GM21528 (cell line): ENCODE data around the gene SYT13.
"Not testable (repeated sequence)": the region's sequence is repeated elsewhere in the genome, so short reads cannot be mapped to it uniquely, and the experiment has no call there.

Experiments used
- ATAC-seq: cut with Tn5 transposase; IDR thresholded peaks from one replicate; pipeline ENCODE4 v1.9.1; 2021; ENCODE audit warnings: mild to moderate bottlenecking, moderate library complexity; ENCODE audit not compliant: unreplicated experiment, low FRiP score

Gene SYT13

DNA sequence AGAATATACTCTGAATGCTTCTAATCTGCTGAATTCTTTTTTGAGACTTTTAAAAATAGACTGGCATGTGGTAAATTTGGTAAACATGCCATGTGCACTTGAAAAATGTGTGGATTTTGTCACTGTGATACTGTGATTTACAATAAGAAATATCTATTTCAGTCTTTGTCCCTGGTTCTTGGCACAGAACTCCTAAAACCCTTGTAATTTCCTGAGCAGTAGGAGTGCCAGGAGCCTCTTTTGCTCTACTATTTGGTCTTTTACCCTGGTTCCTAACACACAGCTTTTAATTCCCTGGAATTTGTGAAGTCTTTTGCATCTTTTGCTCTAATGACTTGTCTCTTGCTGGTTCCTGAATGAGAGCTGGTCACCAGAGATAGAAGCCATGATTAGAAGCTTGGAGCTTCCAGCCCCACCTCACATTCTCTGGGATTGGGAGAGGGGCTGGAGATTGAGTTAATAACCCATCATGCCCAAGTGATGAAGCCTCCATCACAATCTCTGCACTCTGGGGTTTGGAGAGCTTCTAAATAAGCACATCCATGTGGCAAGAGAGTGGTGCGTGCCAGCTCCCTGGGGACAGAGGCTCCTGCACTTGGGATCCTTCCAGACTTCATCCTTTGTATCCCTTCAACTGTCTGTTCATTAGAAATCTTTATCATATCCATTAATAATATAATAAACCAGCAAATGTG is 27.2 kb upstream of the SYT13 start:
- ATAC-seq, result no peak

DNA sequence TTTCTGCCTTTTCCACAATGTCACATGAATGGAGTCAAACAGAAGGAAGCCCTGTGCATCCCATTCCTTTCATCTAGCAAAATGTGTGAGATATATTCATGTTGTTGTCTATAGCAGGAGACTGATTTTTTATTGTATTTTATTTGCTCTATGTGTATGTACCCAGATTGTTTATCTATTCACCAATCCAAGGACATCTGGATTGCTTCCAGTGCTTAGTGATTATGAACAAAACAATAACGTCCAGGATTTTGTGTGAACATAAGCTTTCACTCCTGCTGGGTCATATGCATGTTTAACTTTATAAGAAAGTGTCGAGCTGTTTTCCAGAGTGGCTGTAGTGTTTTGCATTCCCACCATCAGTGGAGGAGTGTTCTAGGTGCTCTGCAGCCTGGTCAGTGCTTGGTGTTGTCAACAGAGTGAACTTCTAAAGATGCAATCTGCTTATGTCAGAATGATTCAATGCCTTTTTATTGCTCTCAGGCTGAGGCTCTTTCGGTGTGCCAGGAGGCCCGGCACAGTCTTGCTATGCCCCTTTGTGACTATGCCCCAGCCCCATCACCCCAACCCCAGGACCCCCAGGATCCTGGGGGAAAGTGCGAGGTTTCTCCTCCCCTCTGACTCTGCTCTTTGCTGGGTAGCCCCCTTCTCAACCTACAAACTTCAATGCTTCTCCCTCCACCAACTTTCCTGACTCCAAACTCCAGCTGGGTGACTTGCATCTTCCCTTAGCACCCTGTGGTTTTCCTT is 19.9 kb upstream of the SYT13 start:
- no peak for ATAC-seq

DNA sequence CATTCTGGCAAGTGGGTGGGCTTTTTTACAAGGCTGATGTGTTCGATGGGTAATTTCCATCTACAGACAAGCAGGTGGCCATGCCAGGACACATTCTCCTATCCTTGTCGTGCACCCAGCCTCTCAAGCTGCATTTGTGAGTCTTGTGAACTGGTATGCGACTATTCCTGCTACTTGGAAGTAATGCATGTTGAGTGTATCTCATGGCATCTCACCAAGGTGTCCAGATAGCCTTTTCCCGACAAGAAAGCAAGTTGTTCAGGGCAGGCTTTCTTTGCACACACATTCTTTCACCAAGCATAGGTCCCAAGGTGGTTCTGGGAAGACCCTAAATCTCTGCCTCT is 18.8 kb upstream of the SYT13 start:
- ATAC-seq, result no peak

DNA sequence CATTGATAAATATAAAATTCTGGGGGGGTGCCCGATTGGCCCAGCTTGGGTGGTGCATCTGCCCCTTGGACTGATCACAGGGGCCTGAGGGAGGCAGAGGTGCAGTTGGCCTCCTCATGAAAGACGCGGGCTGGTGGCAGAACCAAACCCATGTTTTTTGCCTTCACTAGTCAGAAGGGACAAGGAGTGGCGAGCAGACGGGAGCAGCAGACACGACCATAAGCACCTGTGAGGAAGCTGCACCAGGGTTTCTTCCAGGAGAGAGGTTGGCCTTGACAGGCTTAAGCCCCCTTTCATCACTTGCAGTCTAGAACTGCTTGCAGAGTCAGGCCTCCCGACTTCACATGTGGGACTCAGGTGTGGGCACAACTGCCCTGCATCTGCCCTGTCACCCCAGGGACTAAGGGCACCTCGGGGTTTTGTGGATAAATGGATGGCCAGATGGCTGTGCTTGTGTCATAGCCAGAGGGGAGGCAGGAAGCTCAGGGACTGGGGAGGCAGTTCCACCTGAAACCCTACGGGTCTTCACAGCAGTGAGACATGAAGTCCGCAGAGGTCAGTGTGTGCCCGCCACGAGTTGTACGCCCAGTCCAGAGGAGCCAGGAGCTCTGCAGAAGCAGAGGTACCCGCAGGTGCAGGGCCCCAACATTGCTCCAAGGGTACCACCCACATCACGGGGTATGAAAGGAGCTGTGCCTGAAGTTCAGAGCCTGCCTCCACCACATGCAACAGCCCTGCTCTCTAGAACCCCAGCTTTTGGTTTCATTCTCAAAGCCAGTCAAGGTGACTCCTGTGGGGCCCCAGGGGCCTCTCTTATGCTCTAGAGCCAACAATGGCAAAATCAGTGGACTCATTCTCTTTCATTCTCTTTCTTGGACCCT is 18.2 kb upstream of the SYT13 start:
- no peak for ATAC-seq

DNA sequence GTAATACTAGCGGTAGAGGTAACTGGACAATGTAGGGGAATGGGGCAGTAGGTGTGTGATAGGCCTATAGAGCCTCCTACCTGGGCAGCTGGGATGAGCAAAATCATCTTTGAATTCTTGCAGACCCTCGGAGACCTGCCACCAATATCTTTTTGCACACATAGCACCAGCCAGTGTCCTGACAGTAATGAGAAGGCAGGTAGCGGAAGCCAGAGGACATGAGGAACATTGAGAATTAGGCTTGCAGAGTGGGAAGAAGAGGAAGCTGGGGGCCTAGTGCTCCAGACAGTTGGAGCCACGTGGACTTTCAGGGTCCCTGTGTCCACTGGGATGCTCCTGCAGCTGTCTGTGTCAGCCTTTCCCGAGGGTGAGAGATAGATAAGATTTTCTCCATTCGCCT is 17.2 kb upstream of the SYT13 start:
- ATAC-seq, result no peak

DNA sequence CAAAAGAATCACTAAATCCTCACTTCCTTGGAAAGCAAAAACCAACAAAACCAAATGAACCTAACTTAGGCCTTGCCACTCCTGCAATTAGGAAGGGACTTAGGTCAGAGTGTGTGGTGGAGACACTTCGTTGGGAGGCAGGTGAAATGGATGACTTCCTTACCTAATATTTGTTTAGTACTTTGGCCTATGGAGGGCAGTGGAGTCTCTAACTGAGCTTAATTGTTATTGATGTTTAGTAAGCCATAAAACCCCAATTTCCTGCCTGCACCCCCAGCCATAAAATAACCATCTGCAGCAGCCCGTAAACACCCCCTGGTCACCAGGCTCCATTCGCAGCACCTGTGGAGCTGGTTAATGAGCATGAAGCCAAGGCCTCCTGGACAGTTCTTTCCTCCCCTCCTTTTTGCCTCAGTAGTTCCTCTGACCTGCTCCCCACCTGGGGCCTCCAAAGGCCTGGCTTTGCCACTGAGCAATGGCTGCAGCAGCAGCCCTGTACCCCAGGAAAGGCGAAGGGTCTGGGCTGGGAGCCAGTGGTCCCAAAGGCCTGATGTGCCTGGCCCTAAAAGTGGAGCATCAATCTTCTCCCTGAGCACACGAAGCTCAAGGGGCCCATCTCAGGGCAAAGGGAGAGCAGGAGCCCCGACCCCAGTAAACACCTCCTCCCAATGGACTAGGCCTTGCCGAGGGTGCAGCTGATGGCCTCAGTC is 15.6 kb upstream of the SYT13 start:
- no peak for ATAC-seq

DNA sequence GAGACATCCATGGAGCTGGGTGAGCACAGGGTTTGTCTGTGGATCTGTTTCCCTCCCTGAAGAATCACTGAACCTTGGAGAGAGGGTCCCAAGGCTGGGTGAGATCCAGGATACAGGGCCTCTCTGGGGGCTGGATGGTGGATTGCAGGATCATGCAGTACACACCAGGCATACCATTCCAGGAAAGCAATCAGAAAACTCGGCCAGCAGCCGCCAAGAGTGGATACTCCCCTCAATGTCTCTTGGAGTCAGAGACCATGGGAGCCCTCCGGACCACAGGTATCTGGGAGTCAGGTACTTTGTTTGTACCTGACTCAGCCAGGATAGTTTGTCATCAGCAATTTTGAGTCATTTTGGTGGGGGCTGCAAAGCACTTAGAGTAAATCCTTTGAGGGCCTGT is 14.6 kb upstream of the SYT13 start:
- no peak for ATAC-seq

DNA sequence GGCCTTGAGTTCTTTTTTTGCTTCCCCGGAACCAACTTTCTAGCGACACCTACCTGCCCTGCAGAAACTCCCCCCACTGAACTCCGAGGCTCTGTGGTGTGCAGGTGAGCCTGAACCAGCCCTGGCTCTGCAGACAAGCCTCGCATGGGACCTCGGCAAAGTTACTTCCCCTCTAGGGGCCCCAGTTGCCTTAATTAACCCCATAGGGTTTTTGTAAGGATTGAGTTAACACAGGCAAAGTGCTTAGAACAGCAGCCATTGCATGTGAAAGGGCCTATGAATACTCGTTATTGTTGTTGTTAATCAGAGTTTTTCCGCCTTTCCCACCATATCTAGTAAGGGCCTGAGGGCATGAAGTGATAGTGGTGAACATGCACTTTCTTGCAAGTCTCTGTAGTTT is 12.6 kb upstream of the SYT13 start:
- ATAC-seq, result no peak

DNA sequence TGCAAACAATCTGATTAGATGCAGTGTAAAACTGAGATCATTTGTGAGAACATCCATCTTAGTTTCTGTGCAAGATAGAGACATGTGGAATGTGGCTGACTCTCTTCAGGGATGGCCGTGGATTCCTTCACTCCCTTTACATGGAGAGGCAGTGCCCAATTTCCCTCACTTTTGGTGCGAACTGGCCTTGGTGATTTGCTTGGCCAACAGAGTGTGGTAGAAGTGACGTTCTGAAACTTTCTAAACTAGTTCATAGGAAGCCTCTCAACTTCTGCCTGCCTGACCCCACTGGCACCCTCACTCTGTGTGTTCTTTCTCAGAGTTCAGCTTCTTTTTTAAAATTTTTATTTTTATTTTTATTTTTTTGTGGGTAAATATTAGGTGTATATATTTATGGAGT is 9.9 kb upstream of the SYT13 start:
- no peak for ATAC-seq

DNA sequence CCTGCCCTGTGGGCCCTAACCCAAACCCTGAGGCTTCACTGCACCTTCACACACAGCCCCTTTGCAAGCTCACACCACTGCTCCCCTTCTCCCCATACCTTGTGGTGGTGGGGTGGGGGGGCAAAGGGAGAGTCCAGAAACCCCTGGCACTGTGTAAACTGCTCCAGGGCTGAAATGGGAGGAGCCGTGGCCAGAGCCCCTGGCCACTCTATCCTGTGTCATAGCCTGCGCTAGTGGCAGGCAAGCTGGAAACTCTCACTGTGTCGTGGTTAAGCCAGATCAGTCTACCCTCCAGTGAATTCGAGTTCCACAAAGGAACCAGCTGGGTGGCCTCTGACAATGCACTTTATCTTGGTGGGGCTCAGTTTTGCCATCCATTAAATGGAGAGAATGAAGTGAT is 8.4 kb upstream of the SYT13 start:
- no peak for ATAC-seq

DNA sequence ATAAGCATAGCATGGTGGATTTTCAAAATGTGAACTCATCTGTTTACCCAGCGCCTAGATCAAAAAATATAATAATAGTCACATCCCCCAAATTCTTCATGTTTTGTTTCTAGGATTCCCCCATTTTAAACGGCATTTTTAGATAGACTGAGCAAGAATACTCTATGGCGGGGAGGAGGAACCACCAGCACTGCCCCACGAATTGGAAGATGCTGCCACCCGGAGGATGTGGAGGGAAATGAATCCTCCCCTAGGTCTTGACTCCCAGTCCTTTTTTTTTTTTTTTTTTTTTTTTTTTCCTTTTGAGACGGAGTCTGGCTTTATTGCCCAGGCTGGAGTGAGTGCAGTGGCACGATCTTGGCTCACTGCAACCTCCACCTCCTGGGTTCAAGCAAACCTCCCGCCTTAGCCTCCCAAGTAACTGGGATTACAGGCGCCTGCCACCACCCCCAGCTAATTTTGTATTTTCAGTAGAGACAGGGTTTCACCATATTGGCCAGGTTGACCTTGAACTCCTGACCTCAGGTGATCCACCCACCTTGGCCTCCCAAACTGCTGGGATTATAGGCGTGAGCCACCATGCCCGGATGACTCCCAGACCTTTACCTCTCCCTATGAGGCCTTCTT is 7.5 kb upstream of the SYT13 start:
- not testable (repeated sequence) for ATAC-seq

DNA sequence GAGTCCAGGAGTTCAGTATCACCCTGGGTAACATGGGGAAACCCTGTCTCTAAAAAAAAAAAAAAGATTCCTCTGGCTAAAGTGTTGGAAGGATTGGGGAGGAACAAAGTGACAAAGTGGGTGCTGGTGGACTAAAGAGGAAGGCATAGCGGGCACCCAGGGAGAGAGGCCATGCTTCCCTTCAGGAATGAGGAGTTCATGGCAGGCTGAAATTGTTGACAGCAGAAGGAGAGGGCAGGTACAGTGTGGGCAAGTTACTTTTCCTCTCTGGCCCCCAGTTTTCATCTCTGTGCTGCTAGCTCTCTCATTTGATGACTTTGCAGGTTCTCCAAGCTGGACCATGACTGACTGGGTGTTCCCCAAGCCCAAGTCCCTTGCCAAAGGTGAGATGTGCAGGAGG is 4.4 kb upstream of the SYT13 start:
- ATAC-seq, result no peak

DNA sequence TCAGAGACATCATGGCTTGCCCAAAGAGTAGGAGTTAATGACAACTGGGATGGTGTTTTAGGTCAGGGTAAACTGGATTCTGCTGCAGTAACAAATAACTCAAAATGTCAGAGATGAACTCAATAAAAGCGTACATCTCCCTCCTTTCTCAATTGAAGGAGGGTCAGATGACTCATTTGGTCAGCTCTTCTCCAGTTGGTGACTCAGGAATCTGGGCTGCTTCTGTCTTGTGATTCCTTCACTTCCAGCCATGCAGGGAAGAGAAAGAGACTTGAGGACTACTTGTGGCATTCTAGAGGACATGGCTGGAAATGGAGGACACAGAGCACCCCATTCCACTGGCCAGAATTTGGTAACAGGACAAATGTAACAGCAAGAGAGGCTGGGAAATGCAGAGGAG is 3.2 kb upstream of the SYT13 start:
- no peak for ATAC-seq

DNA sequence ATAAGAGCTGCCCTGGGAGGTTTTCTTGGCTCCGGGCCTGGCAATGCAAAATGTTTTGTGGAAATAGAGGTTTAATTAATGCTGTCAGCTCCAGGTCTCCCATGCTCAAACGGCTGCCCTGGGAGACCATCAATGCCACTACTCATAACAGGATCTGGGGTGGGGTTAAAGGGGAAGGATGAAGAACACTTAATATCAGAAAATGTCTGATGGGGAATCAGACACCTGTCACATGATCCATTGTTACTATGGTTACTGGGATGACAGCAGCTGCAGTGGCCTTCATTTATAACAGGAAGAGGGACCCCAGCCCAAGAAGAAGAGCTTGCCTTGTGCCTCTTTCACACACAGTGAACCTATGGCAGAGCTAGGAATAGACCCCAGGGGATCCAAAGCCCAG is 2.2 kb upstream of the SYT13 start:
- no peak for ATAC-seq

DNA sequence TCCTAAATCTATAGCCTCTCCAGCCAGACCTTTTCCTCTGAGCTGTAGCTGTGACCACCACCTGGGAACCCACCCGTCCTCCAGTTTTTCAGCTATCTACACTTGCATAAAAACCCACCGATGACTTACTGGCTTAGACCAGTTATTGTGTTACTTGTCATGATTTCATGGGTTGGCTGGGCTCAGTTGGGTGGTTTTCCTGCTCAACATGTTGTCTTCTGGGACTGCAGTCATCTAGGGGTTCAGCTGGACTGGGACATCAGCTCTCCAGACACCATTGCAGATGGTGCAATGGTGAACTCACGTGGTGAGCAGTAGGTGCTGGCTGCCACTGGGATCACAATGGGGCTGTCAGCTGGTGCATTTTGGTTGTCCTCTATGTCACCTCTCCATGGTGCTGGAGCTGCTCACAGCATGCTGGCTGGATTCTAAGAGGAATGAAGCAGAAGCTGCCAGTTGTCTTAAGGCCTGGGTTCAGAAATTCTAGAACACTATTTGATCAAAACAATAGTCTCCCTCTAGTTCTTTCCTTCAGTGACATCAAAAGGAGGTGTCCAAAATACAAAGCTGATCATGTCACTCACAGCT is 1.3 kb upstream of the SYT13 start:
- no peak for ATAC-seq

DNA sequence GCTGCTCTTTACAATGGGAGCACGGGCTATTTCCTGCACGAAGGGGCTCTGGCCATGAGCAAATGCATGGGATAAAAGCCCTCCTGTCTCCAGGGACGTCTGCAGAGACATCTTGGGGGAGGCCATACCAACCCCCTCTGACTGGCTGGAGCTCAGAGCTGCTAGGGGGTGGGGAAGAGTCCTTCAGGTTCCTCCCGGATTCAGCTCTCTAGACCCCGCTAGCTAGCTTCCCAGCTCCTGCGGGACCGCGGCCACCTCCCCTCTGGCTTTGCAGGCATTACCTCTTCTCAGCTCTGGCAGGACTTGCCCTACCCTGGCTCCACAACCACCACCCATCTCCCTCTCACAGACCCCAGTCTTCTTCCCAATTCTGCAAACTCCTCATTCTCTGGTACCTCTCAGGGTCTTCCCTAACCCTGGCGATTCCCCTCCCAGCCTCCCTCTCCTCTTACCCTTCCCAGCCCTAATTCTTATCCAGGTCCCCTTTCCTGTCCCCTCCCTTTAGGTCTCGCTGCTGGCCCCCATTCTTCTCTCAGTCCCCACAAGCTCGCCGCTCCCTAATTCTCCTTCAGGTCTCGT is 802 bp downstream of the SYT13 start:
- ATAC-seq, result no peak

DNA sequence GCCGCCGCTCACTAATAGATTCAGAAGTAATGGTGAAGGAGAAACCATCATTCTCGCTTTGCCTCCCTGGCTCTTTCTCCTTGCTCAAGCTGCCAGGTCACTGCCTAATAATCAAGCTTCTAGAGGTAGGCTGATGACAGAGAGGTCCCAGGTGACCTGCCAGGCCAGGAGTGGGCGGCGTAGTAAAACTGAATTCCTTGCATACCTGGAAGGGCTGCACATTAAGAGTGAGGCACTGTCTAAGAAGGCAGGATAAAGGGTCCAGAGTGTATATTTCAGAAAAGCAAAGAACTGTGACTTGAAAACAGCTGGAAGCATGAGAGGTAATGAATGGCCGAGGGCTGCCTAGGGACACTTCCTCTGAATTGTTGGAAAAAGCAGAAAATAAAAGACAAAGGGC is 4.1 kb downstream of the SYT13 start:
- no peak for ATAC-seq

DNA sequence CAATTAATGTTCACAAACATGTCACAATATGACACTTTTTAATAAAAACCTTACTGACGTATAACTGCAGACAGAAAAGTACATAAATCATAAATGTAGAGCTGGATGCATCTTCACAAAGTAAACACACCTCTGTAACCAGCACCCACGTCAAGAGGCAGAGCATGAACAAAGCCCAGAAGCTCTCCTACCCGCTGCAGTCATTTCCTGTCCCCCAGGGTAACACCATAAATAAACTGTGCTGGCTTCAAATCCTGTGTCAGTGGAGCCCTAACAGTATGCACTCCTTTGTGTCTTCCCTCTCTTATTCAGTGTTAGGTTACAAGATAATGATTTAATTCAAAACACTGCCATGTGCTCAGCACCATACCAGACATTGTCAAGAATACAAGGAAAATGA is 5.7 kb downstream of the SYT13 start:
- ATAC-seq, result no peak

DNA sequence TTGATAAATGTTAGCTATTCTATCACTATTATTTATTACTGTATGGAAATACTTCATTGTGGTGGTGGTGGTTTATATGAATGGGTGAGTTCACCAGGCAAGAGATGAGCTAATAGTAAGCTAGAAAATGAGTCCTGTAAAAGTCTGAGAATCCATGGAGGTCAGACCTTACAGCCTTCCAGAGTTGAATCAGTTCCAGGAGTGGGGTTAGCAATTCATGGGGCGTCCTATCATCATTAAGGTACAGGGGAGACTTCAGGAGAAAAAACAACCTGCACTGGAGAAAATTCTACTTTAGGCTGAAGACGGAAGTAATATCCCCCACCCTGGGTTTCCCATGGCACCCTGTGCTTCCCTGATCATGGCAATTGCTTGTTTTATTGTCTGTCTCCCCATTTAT is 6.5 kb downstream of the SYT13 start:
- ATAC-seq, result no peak

DNA sequence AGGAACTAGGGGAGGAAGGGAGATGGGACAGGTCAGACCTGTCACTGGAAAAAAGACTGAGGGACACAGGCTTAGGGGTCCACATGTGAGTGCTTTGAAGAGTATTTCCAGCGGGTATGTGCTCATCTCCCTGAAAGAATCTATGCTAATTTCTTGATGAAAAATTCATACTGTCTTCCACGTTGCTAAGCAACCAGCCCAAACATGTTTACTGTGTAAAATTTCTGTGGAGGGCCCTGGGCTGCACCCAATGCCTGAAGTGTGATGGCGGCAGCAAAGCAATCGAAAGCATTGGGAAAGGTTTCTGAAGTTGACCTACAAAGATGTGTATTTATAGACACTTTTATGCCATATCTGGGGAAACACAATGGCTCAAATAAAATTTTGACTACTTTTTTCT is 7.4 kb downstream of the SYT13 start:
- ATAC-seq, result no peak
